ENCODE results near the gene GRHL1. TPM values are rescaled to one million over a fixed set of nuclear protein-coding genes. Genes with fewer than 3 reads are reported as not detected.
A peak's percentile ranks its signal among the peaks of the same experiment; 100 is the strongest.
"Not testable (repeated sequence)": the region's sequence is repeated elsewhere in the genome, so short reads cannot be mapped to it uniquely, and the experiment has no call there.

Gene GRHL1
- total and polyA plus RNA-seq, 2 experiments from 2014 or later, result 0.32 to 0.45 TPM

- Histone ChIP-seq H3K4me3 (no peak overlapping the region), H3F3A (ENCODE audit: insufficient read depth) (no peaks in the 10 kb centered on the region), H3K9ac (no peak overlapping the region), H3K4me1 (ENCODE audit: insufficient read depth) (peaks cover 8% of the 10 kb centered on the region; the same call in 1 of the 2 replicates), H4K20me1 (ENCODE audit: insufficient read depth) (no peaks in the 10 kb centered on the region), H2AFZ (0 out of 2 replicates have a peak overlapping the region, but pooled peaks have one; percentile 18), H3K9me2 (ENCODE audit: insufficient read depth) (no peaks in the 10 kb centered on the region), H3K9me3 (ENCODE audit: low read depth) (no peaks in the 10 kb centered on the region), H3K79me2 (ENCODE audit: insufficient read depth) (no peaks in the 10 kb centered on the region), H3K27ac (0 out of 2 replicates have a peak overlapping the region, but pooled peaks have one; percentile 22), H3K36me3 (ENCODE audit: low read depth) (peaks cover 13% of the 10 kb centered on the region), H3K4me2 (ENCODE audit: unreplicated experiment) (no peak overlapping the region), H3K27me3 (replicated peaks; ENCODE audit: insufficient read depth) (no peaks in the 10 kb centered on the region)
- no peak for TF ChIP-seq EZH2 (IDR thresholded peaks at IDR 0.05; ENCODE audit: insufficient read depth, poor library complexity, severe bottlenecking)
- no peak for TF ChIP-seq EZH2phosphoT487 (IDR thresholded peaks at IDR 0.05; ENCODE audit: insufficient read depth, low read depth)
- WGBS, 2 experiments (ENCODE audit: low coverage in 1 of 2, low lambda C conversion rate in 2 of 2, missing lambda C conversion rate in 2 of 2), result 27 to 36% methylated on average over 2 of the region's 2 CpGs
- DNase-seq, result peak; percentile 52
- in situ Hi-C loops (cut with MboI), result no loop called here
These were observed 33.2 kb upstream of the GRHL1 start for GRCh38 chr2:9918275-9918674.

DNA sequence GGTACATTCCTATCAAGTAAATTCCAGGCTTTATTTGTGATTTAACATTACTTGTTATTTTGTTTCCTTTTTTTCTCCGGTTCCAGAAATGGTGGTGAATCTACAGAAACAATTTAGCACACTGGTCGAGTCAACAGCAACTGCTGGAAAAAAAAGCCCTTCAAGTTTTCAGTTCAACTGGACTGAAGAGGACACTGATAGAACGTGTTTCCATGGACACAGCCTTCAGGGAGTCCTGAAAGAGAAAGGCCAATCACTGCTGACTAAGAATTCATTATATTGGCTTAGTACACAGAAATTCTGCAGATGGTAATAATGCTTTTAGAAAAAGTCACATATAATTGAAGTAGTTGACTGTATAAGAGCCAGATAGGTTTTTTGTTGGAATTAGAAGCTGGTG is 32.0 kb upstream of the GRHL1 start:
- no peak for DNase-seq
- in situ Hi-C loops (cut with MboI), result no loop called here

DNA sequence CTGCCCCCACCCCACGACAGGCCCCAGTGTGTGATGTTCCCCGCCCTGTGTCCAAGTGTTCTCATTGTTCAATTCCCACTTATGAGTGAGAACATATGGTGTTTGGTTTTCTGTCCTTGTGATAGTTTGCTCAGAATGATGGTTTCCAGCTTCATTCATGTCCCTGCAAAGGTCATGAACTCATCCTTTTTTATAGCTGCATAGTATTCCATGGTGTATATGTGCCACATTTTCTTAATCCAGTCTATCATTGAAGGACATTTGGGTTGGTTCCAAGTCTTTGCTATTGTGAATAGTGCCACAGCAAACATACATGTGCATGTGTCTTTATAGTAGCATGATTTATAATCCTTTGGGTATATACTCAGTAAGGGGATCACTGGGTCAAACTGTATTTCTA is 24.5 kb upstream of the GRHL1 start:
- H3K9ac ChIP-seq; H4K20me1 ChIP-seq (ENCODE audit: insufficient read depth); H3K27me3 ChIP-seq (replicated peaks; ENCODE audit: insufficient read depth); in situ Hi-C loops (cut with MboI); H3K4me1 ChIP-seq (ENCODE audit: insufficient read depth); H3K79me2 ChIP-seq (ENCODE audit: insufficient read depth); H3K4me2 ChIP-seq (ENCODE audit: unreplicated experiment); DNase-seq; H3K36me3 ChIP-seq (ENCODE audit: low read depth); H3K9me2 ChIP-seq (ENCODE audit: insufficient read depth); H3K4me3 ChIP-seq; H2AFZ ChIP-seq; H3K9me3 ChIP-seq (ENCODE audit: low read depth); H3F3A ChIP-seq (ENCODE audit: insufficient read depth); H3K27ac ChIP-seq: not testable (repeated sequence)
- WGBS, 2 experiments (ENCODE audit: low coverage in 1 of 2, low lambda C conversion rate in 2 of 2, missing lambda C conversion rate in 2 of 2), result 67 to 75% methylated on average over 2 of the region's 2 CpGs

More for the DNA sequence above, 32.0 kb upstream of the GRHL1 start:
- TF ChIP-seq EZH2phosphoT487 (IDR thresholded peaks at IDR 0.05; ENCODE audit: insufficient read depth, low read depth), result no peak
- no peak for TF ChIP-seq EZH2 (IDR thresholded peaks at IDR 0.05; ENCODE audit: insufficient read depth, poor library complexity, severe bottlenecking)
- no peak overlapping the region for H3K9ac ChIP-seq
- H3F3A ChIP-seq (ENCODE audit: insufficient read depth), result no peaks in the 10 kb centered on the region
- 77 to 82% methylated on average over 3 of the region's 3 CpGs for WGBS, 2 experiments (ENCODE audit: low coverage in 1 of 2, low lambda C conversion rate in 2 of 2, missing lambda C conversion rate in 2 of 2)
- no peak overlapping the region for H3K4me3 ChIP-seq
- H3K36me3 ChIP-seq (ENCODE audit: low read depth), result peaks cover 10% of the 10 kb centered on the region; the same call in 1 of the 2 replicates
- no peaks in the 10 kb centered on the region for H3K79me2 ChIP-seq (ENCODE audit: insufficient read depth)
- peaks cover 8% of the 10 kb centered on the region; the same call in 1 of the 2 replicates for H3K4me1 ChIP-seq (ENCODE audit: insufficient read depth)
- no peaks in the 10 kb centered on the region for H3K9me2 ChIP-seq (ENCODE audit: insufficient read depth)
- no peaks in the 10 kb centered on the region for H3K9me3 ChIP-seq (ENCODE audit: low read depth)
- no peaks in the 10 kb centered on the region for H4K20me1 ChIP-seq (ENCODE audit: insufficient read depth)
- H2AFZ ChIP-seq, result no peak overlapping the region
- no peaks in the 10 kb centered on the region for H3K27me3 ChIP-seq (replicated peaks; ENCODE audit: insufficient read depth)
- no peak overlapping the region for H3K4me2 ChIP-seq (ENCODE audit: unreplicated experiment)
- H3K27ac ChIP-seq, result no peak overlapping the region

GRCh38 chr2:9937258-9937657 is 14.2 kb upstream of the GRHL1 start:
- Histone ChIP-seq H3K79me2 (ENCODE audit: insufficient read depth) (no peaks in the 10 kb centered on the region), H3F3A (ENCODE audit: insufficient read depth) (peaks cover 22% of the 10 kb centered on the region), H3K27ac (no peak overlapping the region), H2AFZ (no peak overlapping the region), H4K20me1 (ENCODE audit: insufficient read depth) (no peaks in the 10 kb centered on the region), H3K4me1 (ENCODE audit: insufficient read depth) (peaks cover 21% of the 10 kb centered on the region), H3K4me3 (no peak overlapping the region), H3K9ac (no peak overlapping the region), H3K4me2 (ENCODE audit: unreplicated experiment) (no peak overlapping the region), H3K27me3 (replicated peaks; ENCODE audit: insufficient read depth) (no peaks in the 10 kb centered on the region), H3K9me3 (ENCODE audit: low read depth) (no peaks in the 10 kb centered on the region), H3K9me2 (ENCODE audit: insufficient read depth) (no peaks in the 10 kb centered on the region), H3K36me3 (ENCODE audit: low read depth) (peaks cover 8% of the 10 kb centered on the region; the same call in 1 of the 2 replicates)
- 71 to 75% methylated on average over 4 of the region's 4 CpGs for WGBS, 2 experiments (ENCODE audit: low coverage in 1 of 2, low lambda C conversion rate in 2 of 2, missing lambda C conversion rate in 2 of 2)
- no peak for DNase-seq
- TF ChIP-seq EZH2 (IDR thresholded peaks at IDR 0.05; ENCODE audit: insufficient read depth, poor library complexity, severe bottlenecking) (no peak), EZH2phosphoT487 (IDR thresholded peaks at IDR 0.05; ENCODE audit: insufficient read depth, low read depth) (no peak)
- in situ Hi-C loops (cut with MboI), result no loop called here

DNA sequence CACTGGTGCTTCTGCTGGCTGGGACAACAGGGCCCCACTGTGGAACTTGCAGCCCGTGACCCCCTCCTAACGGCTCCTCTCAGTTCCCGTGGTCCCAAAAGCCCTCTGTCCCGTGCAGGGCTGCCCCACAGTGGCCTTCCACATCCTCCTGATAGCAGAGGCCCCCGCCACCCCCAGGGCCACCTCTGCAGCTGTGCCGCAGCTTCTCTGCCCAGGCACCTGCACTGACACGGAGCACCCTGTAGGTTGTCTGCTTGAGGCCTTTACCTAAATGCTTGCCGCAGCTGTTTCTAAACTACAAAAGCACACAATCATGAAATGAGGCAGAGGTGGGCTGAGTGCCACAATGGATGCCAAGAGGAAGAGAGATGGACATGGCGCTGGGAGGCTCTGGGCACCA is 13.5 kb upstream of the GRHL1 start:
- peaks cover 22% of the 10 kb centered on the region for H3F3A ChIP-seq (ENCODE audit: insufficient read depth)
- 73 to 81% methylated on average over 9 of the region's 9 CpGs for WGBS, 2 experiments (ENCODE audit: low coverage in 1 of 2, low lambda C conversion rate in 2 of 2, missing lambda C conversion rate in 2 of 2)
- H3K4me2 ChIP-seq (ENCODE audit: unreplicated experiment), result no peak overlapping the region
- DNase-seq, result no peak
- H3K36me3 ChIP-seq (ENCODE audit: low read depth), result peaks cover 8% of the 10 kb centered on the region; the same call in 1 of the 2 replicates
- no peak overlapping the region for H2AFZ ChIP-seq
- H3K79me2 ChIP-seq (ENCODE audit: insufficient read depth), result no peaks in the 10 kb centered on the region
- H4K20me1 ChIP-seq (ENCODE audit: insufficient read depth), result no peaks in the 10 kb centered on the region
- in situ Hi-C loops (cut with MboI), result no loop called here
- H3K4me3 ChIP-seq, result no peak overlapping the region
- no peaks in the 10 kb centered on the region for H3K27me3 ChIP-seq (replicated peaks; ENCODE audit: insufficient read depth)
- H3K27ac ChIP-seq, result no peak overlapping the region
- no peak overlapping the region for H3K9ac ChIP-seq
- TF ChIP-seq EZH2 (IDR thresholded peaks at IDR 0.05; ENCODE audit: insufficient read depth, poor library complexity, severe bottlenecking) (no peak), EZH2phosphoT487 (IDR thresholded peaks at IDR 0.05; ENCODE audit: insufficient read depth, low read depth) (no peak)
- peaks cover 21% of the 10 kb centered on the region for H3K4me1 ChIP-seq (ENCODE audit: insufficient read depth)
- H3K9me2 ChIP-seq (ENCODE audit: insufficient read depth), result no peaks in the 10 kb centered on the region
- no peaks in the 10 kb centered on the region for H3K9me3 ChIP-seq (ENCODE audit: low read depth)

All from GM23248 (cell line).